HCT116 (cell line): ENCODE data around the gene STPG1.

Source experiments
- ATF3 ChIP-seq: IDR thresholded peaks from 2 replicates; pipeline ENCODE4 v1.6.1; 2012
- CBX3 ChIP-seq: IDR thresholded peaks from 2 replicates; pipeline ENCODE4 v1.6.1; 2012; ENCODE audit warnings: low read depth
- CTCF ChIP-seq, 3 experiments: fragments of 200-600 bp in 1 of 3; sonication (generic) in 1 of 3; IDR thresholded peaks in 2 of 3; conservative IDR thresholded peaks in 1 of 3; 2 replicates each; pipeline ENCODE4 v1.5.1; 2012 to 2017; ENCODE audit warnings: low read depth in 2 of 3, low read length in 2 of 3, antibody characterized with exemption in 1 of 3, borderline replicate concordance in 1 of 3, control low read depth in 1 of 3, mild to moderate bottlenecking in 1 of 3, mixed read lengths in 1 of 3, mixed run types in 1 of 3, moderate library complexity in 1 of 3; ENCODE audit not compliant: insufficient read depth in 1 of 3
- EZH2 ChIP-seq: fragments of 200-600 bp; sonication (generic); IDR thresholded peaks from 2 replicates; pipeline ENCODE4 v1.6.1; 2017; ENCODE audit warnings: antibody characterized with exemption, mixed run types
- EZH2phosphoT487 ChIP-seq: fragments of 200-600 bp; IDR thresholded peaks from 2 replicates; pipeline ENCODE4 v1.6.1; 2018; ENCODE audit warnings: antibody characterized with exemption, borderline replicate concordance
- POLR2A ChIP-seq: IDR thresholded peaks from 2 replicates; pipeline ENCODE4 v1.7.0; 2011; ENCODE audit warnings: borderline replicate concordance; ENCODE audit not compliant: insufficient read depth, insufficient read length; ENCODE audit errors: extremely low read depth
- POLR2AphosphoS5 ChIP-seq: IDR thresholded peaks from 2 replicates; pipeline ENCODE4 v1.6.1; 2011; ENCODE audit warnings: mild to moderate bottlenecking, low read depth, low read length, moderate library complexity
- RAD21 ChIP-seq: IDR thresholded peaks from 2 replicates; pipeline ENCODE4 v1.6.1; 2012; ENCODE audit warnings: low read depth, mild to moderate bottlenecking
- SRF ChIP-seq: IDR thresholded peaks from 2 replicates; pipeline ENCODE4 v1.6.1; 2012; ENCODE audit warnings: low read depth
- YY1 ChIP-seq: IDR thresholded peaks from 2 replicates; pipeline ENCODE4 v1.6.1; 2011; ENCODE audit warnings: low read length, low read depth, moderate library complexity, mild to moderate bottlenecking; ENCODE audit not compliant: insufficient replicate concordance; ENCODE audit errors: extremely low read depth
- ZFX ChIP-seq: fragments of 450-650 bp; IDR thresholded peaks from 2 replicates; pipeline ENCODE4 v1.6.1; 2017
- ZNF274 ChIP-seq: fragments of 200-500 bp; sonication (Bioruptor generic); IDR thresholded peaks from 2 replicates; pipeline ENCODE4 v1.6.1; 2014; ENCODE audit warnings: mild to moderate bottlenecking, low read depth, low read length, inconsistent platforms

- no peak for TF ChIP-seq EZH2
- TF ChIP-seq EZH2phosphoT487: no peak
- no peak for TF ChIP-seq POLR2A
- TF ChIP-seq RAD21: no peak
- TF ChIP-seq CTCF (IDR thresholded peaks at IDR 0.05 in 2 of 3, conservative IDR thresholded peaks at IDR 0.05 in 1 of 3; ENCODE audit: borderline replicate concordance in 1 of 3, insufficient read depth in 1 of 3, low read depth in 2 of 3, low read length in 2 of 3): no peak
- no peak for TF ChIP-seq YY1
- TF ChIP-seq ZNF274: no peak
- no peak for TF ChIP-seq POLR2AphosphoS5
- TF ChIP-seq ATF3: no peak
- no peak for TF ChIP-seq ZFX
- no peak for TF ChIP-seq SRF
- TF ChIP-seq CBX3: no peak
These were observed 41.1 kb upstream of the STPG1 start for GRCh38 chr1:24454673-24455072.
